ENCODE measurements around the gene NUBPL. TPM values are rescaled to one million over a fixed set of nuclear protein-coding genes. Genes with fewer than 3 reads are reported as not detected.
"Not testable (repeated sequence)": the region's sequence is repeated elsewhere in the genome, so short reads cannot be mapped to it uniquely, and the experiment has no call there.

NUBPL gene
- polyA plus RNA-seq, 4 donors, result 1.1 to 12.2 (median 4.6) TPM

DNA sequence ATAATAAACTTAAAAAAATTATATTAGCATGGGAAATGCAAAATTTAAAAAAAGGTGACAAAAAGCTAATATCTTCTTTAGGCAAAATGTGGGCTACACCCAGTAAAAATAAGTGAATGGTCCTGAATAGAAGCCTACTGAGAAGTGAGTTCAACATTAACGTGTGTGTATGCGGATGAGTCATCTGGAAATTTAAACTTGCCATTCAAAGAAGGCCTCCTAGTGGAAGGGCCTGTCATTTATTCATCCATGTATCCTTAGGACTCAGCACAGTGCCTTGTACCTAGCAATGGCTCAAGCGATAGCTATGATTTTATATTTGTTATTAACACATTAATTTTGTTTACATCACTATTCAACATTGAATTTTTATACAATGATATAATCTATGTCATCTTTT is 226.2 kb downstream of the NUBPL start:
- FAIRE-seq, result no peak
- DNase-seq, result peak in 1 of 2 donors; percentile 35
- Histone ChIP-seq H3K4me3 (ENCODE audit: low read depth in 1 of 3, low read length in 3 of 3) (no peak overlapping the region), H3K27ac (ENCODE audit: low read depth in 1 of 3, low read length in 2 of 3) (no peak overlapping the region), H3K36me3 (ENCODE audit: control insufficient read depth in 3 of 3, insufficient read depth in 2 of 3, low read depth in 1 of 3, low read length in 3 of 3) (no peaks in the 10 kb centered on the region), H3K4me1 (ENCODE audit: control insufficient read depth in 3 of 3, insufficient read depth in 2 of 3, low read depth in 1 of 3, low read length in 2 of 3) (no peaks in the 10 kb centered on the region), H3K27me3 (ENCODE audit: control insufficient read depth in 3 of 3, insufficient read depth in 3 of 3, low read length in 3 of 3) (no peaks in the 10 kb centered on the region), H3K9me3 (ENCODE audit: control insufficient read depth in 2 of 2, insufficient read depth in 1 of 2, low read depth in 1 of 2, low read length in 1 of 2) (peaks cover 0 to 3% of the 10 kb centered on the region in 2 donors)
- WGBS, 3 donors, result 81 to 86% (median 85%) methylated on average over 3 of the region's 3 CpGs

GRCh38 chr14:31788340-31788739 is 227.1 kb downstream of the NUBPL start:
- Histone ChIP-seq H3K4me3 (ENCODE audit: low read depth in 1 of 3, low read length in 3 of 3) (no peak overlapping the region), H3K9me3 (ENCODE audit: control insufficient read depth in 2 of 2, insufficient read depth in 1 of 2, low read depth in 1 of 2, low read length in 1 of 2) (no peaks in the 10 kb centered on the region), H3K27me3 (ENCODE audit: control insufficient read depth in 3 of 3, insufficient read depth in 3 of 3, low read length in 3 of 3) (no peaks in the 10 kb centered on the region), H3K27ac (ENCODE audit: low read depth in 1 of 3, low read length in 2 of 3) (no peak overlapping the region), H3K36me3 (ENCODE audit: control insufficient read depth in 3 of 3, insufficient read depth in 2 of 3, low read depth in 1 of 3, low read length in 3 of 3) (no peaks in the 10 kb centered on the region), H3K4me1 (ENCODE audit: control insufficient read depth in 3 of 3, insufficient read depth in 2 of 3, low read depth in 1 of 3, low read length in 2 of 3) (no peaks in the 10 kb centered on the region)
- FAIRE-seq (no peak), DNase-seq (peak in 1 of 2 donors; percentile 13)
- 83 to 96% (median 86%) methylated on average over 1 of the region's 1 CpG for WGBS, 3 donors

GRCh38 chr14:31792726-31793125 is 231.5 kb downstream of the NUBPL start:
- no peaks in the 10 kb centered on the region for H3K36me3 ChIP-seq (ENCODE audit: control insufficient read depth in 3 of 3, insufficient read depth in 2 of 3, low read depth in 1 of 3, low read length in 3 of 3)
- no peaks in the 10 kb centered on the region for H3K9me3 ChIP-seq (ENCODE audit: control insufficient read depth in 2 of 2, insufficient read depth in 1 of 2, low read depth in 1 of 2, low read length in 1 of 2)
- no peaks in the 10 kb centered on the region for H3K27me3 ChIP-seq (ENCODE audit: control insufficient read depth in 3 of 3, insufficient read depth in 3 of 3, low read length in 3 of 3)
- DNase-seq (no peak), FAIRE-seq (no peak)
- H3K27ac ChIP-seq (ENCODE audit: low read depth in 1 of 3, low read length in 2 of 3), result no peak overlapping the region
- H3K4me1 ChIP-seq (ENCODE audit: control insufficient read depth in 3 of 3, insufficient read depth in 2 of 3, low read depth in 1 of 3, low read length in 2 of 3), result no peaks in the 10 kb centered on the region
- no peak overlapping the region for H3K4me3 ChIP-seq (ENCODE audit: low read depth in 1 of 3, low read length in 3 of 3)

GRCh38 chr14:31797946-31798345 is 236.7 kb downstream of the NUBPL start:
- H3K27ac ChIP-seq (ENCODE audit: low read depth in 1 of 3, low read length in 2 of 3); H3K4me1 ChIP-seq (ENCODE audit: control insufficient read depth in 3 of 3, insufficient read depth in 2 of 3, low read depth in 1 of 3, low read length in 2 of 3); DNase-seq; H3K36me3 ChIP-seq (ENCODE audit: control insufficient read depth in 3 of 3, insufficient read depth in 2 of 3, low read depth in 1 of 3, low read length in 3 of 3); H3K4me3 ChIP-seq (ENCODE audit: low read depth in 1 of 3, low read length in 3 of 3); H3K27me3 ChIP-seq (ENCODE audit: control insufficient read depth in 3 of 3, insufficient read depth in 3 of 3, low read length in 3 of 3); FAIRE-seq; H3K9me3 ChIP-seq (ENCODE audit: control insufficient read depth in 2 of 2, insufficient read depth in 1 of 2, low read depth in 1 of 2, low read length in 1 of 2): not testable (repeated sequence)
- whole genome bisulfite sequencing, 3 donors, result 93 to 97% (median 95%) methylated on average over 3 of the region's 3 CpGs

- no peak for FAIRE-seq
- H3K27ac ChIP-seq (ENCODE audit: low read depth in 1 of 3, low read length in 2 of 3), result no peak overlapping the region
- no peaks in the 10 kb centered on the region for H3K27me3 ChIP-seq (ENCODE audit: control insufficient read depth in 3 of 3, insufficient read depth in 3 of 3, low read length in 3 of 3)
- H3K4me1 ChIP-seq (ENCODE audit: control insufficient read depth in 3 of 3, insufficient read depth in 2 of 3, low read depth in 1 of 3, low read length in 2 of 3), result no peaks in the 10 kb centered on the region
- H3K9me3 ChIP-seq (ENCODE audit: control insufficient read depth in 2 of 2, insufficient read depth in 1 of 2, low read depth in 1 of 2, low read length in 1 of 2), result peaks cover 0 to 7% of the 10 kb centered on the region in 2 donors
- no peaks in the 10 kb centered on the region for H3K36me3 ChIP-seq (ENCODE audit: control insufficient read depth in 3 of 3, insufficient read depth in 2 of 3, low read depth in 1 of 3, low read length in 3 of 3)
- DNase-seq, result no peak
- H3K4me3 ChIP-seq (ENCODE audit: low read depth in 1 of 3, low read length in 3 of 3), result no peak overlapping the region
Measured at GRCh38 chr14:31802838-31803237, 241.6 kb downstream of the NUBPL start.

- FAIRE-seq, result no peak
Measured at GRCh38 chr14:31806249-31806648, 245.0 kb downstream of the NUBPL start.

GRCh38 chr14:31811693-31812628 is 250.8 kb downstream of the NUBPL start:
- 83 to 89% (median 86%) methylated on average over 15 of the region's 15 CpGs for WGBS, 3 donors
- not testable (repeated sequence) for DNase-seq

More at GRCh38 chr14:31806249-31806648, 245.0 kb downstream of the NUBPL start:
- DNase-seq, result no peak
- H3K4me1 ChIP-seq (ENCODE audit: control insufficient read depth in 3 of 3, insufficient read depth in 2 of 3, low read depth in 1 of 3, low read length in 2 of 3), result no peaks in the 10 kb centered on the region
- H3K36me3 ChIP-seq (ENCODE audit: control insufficient read depth in 3 of 3, insufficient read depth in 2 of 3, low read depth in 1 of 3, low read length in 3 of 3), result no peaks in the 10 kb centered on the region
- H3K27me3 ChIP-seq (ENCODE audit: control insufficient read depth in 3 of 3, insufficient read depth in 3 of 3, low read length in 3 of 3), result no peaks in the 10 kb centered on the region
- H3K4me3 ChIP-seq (ENCODE audit: low read depth in 1 of 3, low read length in 3 of 3), result no peak overlapping the region
- H3K9me3 ChIP-seq (ENCODE audit: control insufficient read depth in 2 of 2, insufficient read depth in 1 of 2, low read depth in 1 of 2, low read length in 1 of 2), result peaks cover 0 to 5% of the 10 kb centered on the region in 2 donors
- no peak overlapping the region for H3K27ac ChIP-seq (ENCODE audit: low read depth in 1 of 3, low read length in 2 of 3)

GRCh38 chr14:31813724-31814490 is 252.7 kb downstream of the NUBPL start:
- not testable (repeated sequence) for FAIRE-seq

More at GRCh38 chr14:31811693-31812628, 250.8 kb downstream of the NUBPL start:
- not testable (repeated sequence) for H3K4me3 ChIP-seq (ENCODE audit: low read depth in 1 of 3, low read length in 3 of 3); FAIRE-seq; H3K27me3 ChIP-seq (ENCODE audit: control insufficient read depth in 3 of 3, insufficient read depth in 3 of 3, low read length in 3 of 3); H3K9me3 ChIP-seq (ENCODE audit: control insufficient read depth in 2 of 2, insufficient read depth in 1 of 2, low read depth in 1 of 2, low read length in 1 of 2); H3K27ac ChIP-seq (ENCODE audit: low read depth in 1 of 3, low read length in 2 of 3); H3K36me3 ChIP-seq (ENCODE audit: control insufficient read depth in 3 of 3, insufficient read depth in 2 of 3, low read depth in 1 of 3, low read length in 3 of 3); H3K4me1 ChIP-seq (ENCODE audit: control insufficient read depth in 3 of 3, insufficient read depth in 2 of 3, low read depth in 1 of 3, low read length in 2 of 3)

More at GRCh38 chr14:31813724-31814490, 252.7 kb downstream of the NUBPL start:
- H3K36me3 ChIP-seq (ENCODE audit: control insufficient read depth in 3 of 3, insufficient read depth in 2 of 3, low read depth in 1 of 3, low read length in 3 of 3); H3K4me3 ChIP-seq (ENCODE audit: low read depth in 1 of 3, low read length in 3 of 3); H3K4me1 ChIP-seq (ENCODE audit: control insufficient read depth in 3 of 3, insufficient read depth in 2 of 3, low read depth in 1 of 3, low read length in 2 of 3); H3K27me3 ChIP-seq (ENCODE audit: control insufficient read depth in 3 of 3, insufficient read depth in 3 of 3, low read length in 3 of 3); H3K9me3 ChIP-seq (ENCODE audit: control insufficient read depth in 2 of 2, insufficient read depth in 1 of 2, low read depth in 1 of 2, low read length in 1 of 2); DNase-seq; H3K27ac ChIP-seq (ENCODE audit: low read depth in 1 of 3, low read length in 2 of 3): not testable (repeated sequence)
- WGBS, 3 donors, result 94 to 98% (median 95%) methylated on average over 2 of the region's 2 CpGs

Data from small intestine (tissue), 7 donors.